ENCODE data around the gene GMEB2. TPM values are rescaled to one million over a fixed set of nuclear protein-coding genes. Genes with fewer than 3 reads are reported as not detected.

Gene GMEB2
- polyA plus RNA-seq, 1 of the 3 experiments (the other 2 are of a cell fraction): 6.5 TPM

DNA sequence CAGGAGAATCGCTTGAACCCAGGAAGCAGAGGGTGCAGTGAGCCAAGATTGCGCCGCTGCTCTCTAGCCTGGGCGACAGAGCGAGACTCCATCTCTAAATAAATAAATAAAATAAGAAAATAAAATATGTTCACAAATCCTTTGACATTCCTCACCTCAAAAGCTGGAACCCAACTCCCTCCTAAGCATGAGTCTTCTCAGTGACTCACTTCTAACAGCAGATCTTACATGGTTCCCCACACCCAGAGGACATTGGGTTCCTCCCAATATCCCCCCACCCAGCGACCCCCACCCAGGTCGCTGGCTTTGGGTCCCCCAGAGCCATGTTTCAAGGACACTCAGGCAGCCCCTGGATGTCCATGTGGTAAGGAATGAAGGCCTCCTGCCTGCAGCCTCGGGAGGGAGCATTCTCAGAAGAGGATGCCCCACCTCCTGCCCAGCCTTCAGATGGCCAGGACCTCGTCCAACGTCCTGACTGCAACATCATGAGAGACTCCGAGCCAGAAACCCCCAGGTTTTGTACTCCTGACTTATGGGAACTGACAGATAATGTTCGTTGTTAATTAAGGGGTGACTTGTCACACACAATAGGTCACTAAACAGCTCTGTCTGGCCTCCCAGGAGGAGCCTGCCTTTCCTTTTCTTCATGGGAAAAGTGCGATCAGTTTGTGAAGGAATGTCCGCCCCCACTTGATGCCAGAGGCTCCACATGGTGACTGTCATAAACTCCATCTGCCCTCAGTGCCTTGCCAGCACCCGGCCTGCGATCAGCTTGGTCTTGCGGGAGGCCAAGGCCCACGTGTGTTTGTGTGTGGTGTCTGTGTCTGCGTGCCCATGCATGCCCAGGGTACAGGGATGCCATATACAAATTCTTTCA lies 10.1 kb upstream of the GMEB2 start (continued):
- TF ChIP-seq SMC3 (IDR thresholded peaks at IDR 0.05; ENCODE audit: low read depth, low read length) (no peak), TAF1 (IDR thresholded peaks at IDR 0.05; ENCODE audit: borderline replicate concordance, low read depth, low read length) (no peak), NRF1 (IDR thresholded peaks at IDR 0.05; ENCODE audit: low read depth, low read length) (no peak), NFIC (IDR thresholded peaks at IDR 0.05; ENCODE audit: borderline replicate concordance) (no peak), TEAD4 (IDR thresholded peaks at IDR 0.05; ENCODE audit: borderline replicate concordance, insufficient read depth) (no peak), ELF1 (IDR thresholded peaks at IDR 0.05) (no peak), MEF2A (IDR thresholded peaks at IDR 0.05; ENCODE audit: borderline replicate concordance, low read depth) (no peak)
- TF ChIP-seq, protein P1, sequence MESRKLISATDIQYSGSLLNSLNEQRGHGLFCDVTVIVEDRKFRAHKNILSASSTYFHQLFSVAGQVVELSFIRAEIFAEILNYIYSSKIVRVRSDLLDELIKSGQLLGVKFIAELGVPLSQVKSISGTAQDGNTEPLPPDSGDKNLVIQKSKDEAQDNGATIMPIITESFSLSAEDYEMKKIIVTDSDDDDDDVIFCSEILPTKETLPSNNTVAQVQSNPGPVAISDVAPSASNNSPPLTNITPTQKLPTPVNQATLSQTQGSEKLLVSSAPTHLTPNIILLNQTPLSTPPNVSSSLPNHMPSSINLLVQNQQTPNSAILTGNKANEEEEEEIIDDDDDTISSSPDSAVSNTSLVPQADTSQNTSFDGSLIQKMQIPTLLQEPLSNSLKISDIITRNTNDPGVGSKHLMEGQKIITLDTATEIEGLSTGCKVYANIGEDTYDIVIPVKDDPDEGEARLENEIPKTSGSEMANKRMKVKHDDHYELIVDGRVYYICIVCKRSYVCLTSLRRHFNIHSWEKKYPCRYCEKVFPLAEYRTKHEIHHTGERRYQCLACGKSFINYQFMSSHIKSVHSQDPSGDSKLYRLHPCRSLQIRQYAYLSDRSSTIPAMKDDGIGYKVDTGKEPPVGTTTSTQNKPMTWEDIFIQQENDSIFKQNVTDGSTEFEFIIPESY (IDR thresholded peaks at IDR 0.05; ENCODE audit: borderline replicate concordance, low read depth): no peak
- TF ChIP-seq, protein P2, sequence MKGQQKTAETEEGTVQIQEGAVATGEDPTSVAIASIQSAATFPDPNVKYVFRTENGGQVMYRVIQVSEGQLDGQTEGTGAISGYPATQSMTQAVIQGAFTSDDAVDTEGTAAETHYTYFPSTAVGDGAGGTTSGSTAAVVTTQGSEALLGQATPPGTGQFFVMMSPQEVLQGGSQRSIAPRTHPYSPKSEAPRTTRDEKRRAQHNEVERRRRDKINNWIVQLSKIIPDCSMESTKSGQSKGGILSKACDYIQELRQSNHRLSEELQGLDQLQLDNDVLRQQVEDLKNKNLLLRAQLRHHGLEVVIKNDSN (IDR thresholded peaks at IDR 0.05; ENCODE audit: borderline replicate concordance, low read depth): no peak

DNA sequence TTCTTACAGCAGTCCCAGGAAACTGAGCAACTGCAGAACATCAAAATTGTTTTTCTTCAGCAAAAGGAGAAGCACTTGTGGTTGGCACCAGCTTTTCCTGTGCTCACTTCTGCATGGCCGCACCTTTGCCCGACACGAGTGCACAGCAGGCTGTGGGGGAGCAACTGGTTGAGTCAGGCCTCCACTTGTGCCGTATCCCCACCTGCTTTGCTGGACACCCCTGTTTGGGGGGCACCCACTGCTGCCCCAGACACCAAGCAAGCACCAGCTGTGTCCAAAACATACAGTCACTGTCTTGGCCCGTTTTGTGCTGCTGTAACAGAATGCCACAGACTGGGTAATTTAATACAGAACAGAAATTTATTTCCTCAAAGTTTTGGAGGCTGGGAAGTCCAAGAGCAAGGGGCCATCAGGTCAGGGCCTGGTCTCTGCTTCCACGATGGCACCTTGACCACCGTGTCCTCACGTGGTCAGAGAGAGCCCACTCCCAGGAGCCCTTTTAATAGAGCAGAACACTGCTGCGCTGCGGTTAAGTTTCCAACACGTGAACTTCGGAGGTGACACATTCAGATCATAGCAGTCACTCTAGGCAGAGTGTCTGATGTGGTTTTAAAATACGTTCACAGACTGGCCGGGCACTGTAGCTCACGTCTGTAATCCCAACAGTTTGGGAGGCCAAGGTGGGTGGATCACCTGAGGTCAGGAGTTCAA lies 8.7 kb upstream of the GMEB2 start:
- Histone ChIP-seq H3K79me2 (ENCODE audit: insufficient read depth) (no peaks in the 10 kb centered on the region), H3K4me1 (ENCODE audit: control insufficient read depth in 1 of 2, insufficient read depth in 2 of 2, low read depth in 1 of 2, low read length in 1 of 2) (peaks cover 0 to 2% of the 10 kb centered on the region in 2 experiments; a peak in 1 of 4 replicates), H3K9me2 (no peaks in the 10 kb centered on the region), H3K27ac (ENCODE audit: low read depth in 2 of 2, low read length in 1 of 2) (no peak overlapping the region), H3K9ac (no peak overlapping the region), H3K4me2 (no peak overlapping the region), H4K20me1 (ENCODE audit: insufficient read depth) (no peaks in the 10 kb centered on the region), H3K27me3 (ENCODE audit: insufficient read depth) (no peaks in the 10 kb centered on the region), H3F3A (replicated peaks; ENCODE audit: insufficient read depth) (peaks cover 6% of the 10 kb centered on the region), H2AFZ (ENCODE audit: low read depth) (no peak overlapping the region), H3K9me3 (no peaks in the 10 kb centered on the region), H3K4me3 (ENCODE audit: low read depth in 2 of 2, low read length in 1 of 2) (no peak overlapping the region), H3K36me3 (replicated peaks in 1 of 2; ENCODE audit: control insufficient read depth in 1 of 2, insufficient read depth in 2 of 2, low read length in 1 of 2) (no peaks in the 10 kb centered on the region)
- TF ChIP-seq NRF1 (IDR thresholded peaks at IDR 0.05; ENCODE audit: low read depth, low read length): no peak
- TF ChIP-seq POLR2AphosphoS5 (IDR thresholded peaks at IDR 0.05; ENCODE audit: low read depth, low read length): no peak
- no peak for TF ChIP-seq ELF1 (IDR thresholded peaks at IDR 0.05)
- no peak for TF ChIP-seq TAF1 (IDR thresholded peaks at IDR 0.05; ENCODE audit: borderline replicate concordance, low read depth, low read length)
- TF ChIP-seq, protein P3, sequence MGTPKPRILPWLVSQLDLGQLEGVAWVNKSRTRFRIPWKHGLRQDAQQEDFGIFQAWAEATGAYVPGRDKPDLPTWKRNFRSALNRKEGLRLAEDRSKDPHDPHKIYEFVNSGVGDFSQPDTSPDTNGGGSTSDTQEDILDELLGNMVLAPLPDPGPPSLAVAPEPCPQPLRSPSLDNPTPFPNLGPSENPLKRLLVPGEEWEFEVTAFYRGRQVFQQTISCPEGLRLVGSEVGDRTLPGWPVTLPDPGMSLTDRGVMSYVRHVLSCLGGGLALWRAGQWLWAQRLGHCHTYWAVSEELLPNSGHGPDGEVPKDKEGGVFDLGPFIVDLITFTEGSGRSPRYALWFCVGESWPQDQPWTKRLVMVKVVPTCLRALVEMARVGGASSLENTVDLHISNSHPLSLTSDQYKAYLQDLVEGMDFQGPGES (IDR thresholded peaks at IDR 0.05; ENCODE audit: low read depth, low read length): no peak
- TF ChIP-seq, protein P4, sequence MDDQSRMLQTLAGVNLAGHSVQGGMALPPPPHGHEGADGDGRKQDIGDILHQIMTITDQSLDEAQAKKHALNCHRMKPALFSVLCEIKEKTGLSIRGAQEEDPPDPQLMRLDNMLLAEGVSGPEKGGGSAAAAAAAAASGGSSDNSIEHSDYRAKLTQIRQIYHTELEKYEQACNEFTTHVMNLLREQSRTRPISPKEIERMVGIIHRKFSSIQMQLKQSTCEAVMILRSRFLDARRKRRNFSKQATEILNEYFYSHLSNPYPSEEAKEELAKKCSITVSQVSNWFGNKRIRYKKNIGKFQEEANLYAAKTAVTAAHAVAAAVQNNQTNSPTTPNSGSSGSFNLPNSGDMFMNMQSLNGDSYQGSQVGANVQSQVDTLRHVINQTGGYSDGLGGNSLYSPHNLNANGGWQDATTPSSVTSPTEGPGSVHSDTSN (IDR thresholded peaks at IDR 0.05): no peak
- no peak for TF ChIP-seq NFIC (IDR thresholded peaks at IDR 0.05; ENCODE audit: borderline replicate concordance)
- TF ChIP-seq RCOR1 (IDR thresholded peaks at IDR 0.05; ENCODE audit: low read length): no peak
- TF ChIP-seq FOXJ3 (CRISPR knock-in tag; IDR thresholded peaks at IDR 0.05): no peak
- no peak for TF ChIP-seq CHD2 (IDR thresholded peaks at IDR 0.05; ENCODE audit: low read length, partially characterized antibody)
- TF ChIP-seq, protein P5, sequence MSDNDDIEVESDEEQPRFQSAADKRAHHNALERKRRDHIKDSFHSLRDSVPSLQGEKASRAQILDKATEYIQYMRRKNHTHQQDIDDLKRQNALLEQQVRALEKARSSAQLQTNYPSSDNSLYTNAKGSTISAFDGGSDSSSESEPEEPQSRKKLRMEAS (IDR thresholded peaks at IDR 0.05; ENCODE audit: low read depth): no peak
- no peak for TF ChIP-seq GATA2 (CRISPR knock-in tag; IDR thresholded peaks at IDR 0.05)
- TF ChIP-seq MXI1 (IDR thresholded peaks at IDR 0.05; ENCODE audit: low read depth, low read length): no peak
- TF ChIP-seq TCF12 (IDR thresholded peaks at IDR 0.05): no peak
- no peak for TF ChIP-seq YY1 (IDR thresholded peaks at IDR 0.05; ENCODE audit: low read depth)
- TF ChIP-seq EZH2phosphoT487 (IDR thresholded peaks at IDR 0.05; ENCODE audit: borderline replicate concordance, low read depth): no peak
- TF ChIP-seq EP300 (IDR thresholded peaks at IDR 0.05; ENCODE audit: borderline replicate concordance in 1 of 2, low read depth in 1 of 2, low read length in 1 of 2): no peak
- TF ChIP-seq RAD21 (IDR thresholded peaks at IDR 0.05; ENCODE audit: low read length): no peak
- TF ChIP-seq, protein P2 (IDR thresholded peaks at IDR 0.05; ENCODE audit: borderline replicate concordance, low read depth): no peak
- DNase-seq: no peak
- 92% methylated on average over 15 of the region's 15 CpGs for WGBS (ENCODE audit: low lambda C conversion rate)
- CTCF ChIA-PET: no interaction called here
- POLR2A ChIA-PET: no interaction called here
